ENCODE measurements around the gene PDE4D.

DNA sequence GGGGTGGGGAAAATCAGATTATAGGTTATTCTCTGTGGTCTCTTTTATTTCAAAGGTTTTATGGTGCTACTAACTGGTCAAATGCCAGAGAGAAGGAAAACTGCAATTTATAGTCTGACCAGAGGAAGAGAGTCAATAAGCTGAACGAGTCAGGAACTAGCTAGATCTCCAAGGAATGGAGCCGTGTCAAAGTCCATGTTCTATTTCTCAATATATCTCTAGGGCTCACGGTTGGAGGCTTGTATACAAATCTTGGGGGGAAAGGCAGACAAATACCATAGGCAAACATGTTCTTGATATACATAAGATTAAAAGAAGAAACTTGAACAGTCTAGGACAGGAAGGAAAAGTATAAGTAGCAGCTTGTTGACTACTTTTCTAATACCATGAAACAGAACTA is 627.1 kb downstream of the PDE4D start:
- TF ChIP-seq, protein P1, sequence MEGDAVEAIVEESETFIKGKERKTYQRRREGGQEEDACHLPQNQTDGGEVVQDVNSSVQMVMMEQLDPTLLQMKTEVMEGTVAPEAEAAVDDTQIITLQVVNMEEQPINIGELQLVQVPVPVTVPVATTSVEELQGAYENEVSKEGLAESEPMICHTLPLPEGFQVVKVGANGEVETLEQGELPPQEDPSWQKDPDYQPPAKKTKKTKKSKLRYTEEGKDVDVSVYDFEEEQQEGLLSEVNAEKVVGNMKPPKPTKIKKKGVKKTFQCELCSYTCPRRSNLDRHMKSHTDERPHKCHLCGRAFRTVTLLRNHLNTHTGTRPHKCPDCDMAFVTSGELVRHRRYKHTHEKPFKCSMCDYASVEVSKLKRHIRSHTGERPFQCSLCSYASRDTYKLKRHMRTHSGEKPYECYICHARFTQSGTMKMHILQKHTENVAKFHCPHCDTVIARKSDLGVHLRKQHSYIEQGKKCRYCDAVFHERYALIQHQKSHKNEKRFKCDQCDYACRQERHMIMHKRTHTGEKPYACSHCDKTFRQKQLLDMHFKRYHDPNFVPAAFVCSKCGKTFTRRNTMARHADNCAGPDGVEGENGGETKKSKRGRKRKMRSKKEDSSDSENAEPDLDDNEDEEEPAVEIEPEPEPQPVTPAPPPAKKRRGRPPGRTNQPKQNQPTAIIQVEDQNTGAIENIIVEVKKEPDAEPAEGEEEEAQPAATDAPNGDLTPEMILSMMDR (IDR thresholded peaks at IDR 0.05): no peak
- TF ChIP-seq POLR2A (IDR thresholded peaks at IDR 0.05): no peak

Data from esophagus squamous epithelium (tissue), 4 donors.